Thyroid gland (tissue), 4 donors: ENCODE data around the gene MAML3. TPM values are rescaled to one million over a fixed set of nuclear protein-coding genes. Genes with fewer than 3 reads are reported as not detected.

Source experiments
- DNase-seq, 2 donors: peaks; one replicate each; pipeline ENCODE4 v3.0.0-alpha.2; 2019
- H3K27ac ChIP-seq, 3 donors: fragments of 200-600 bp; sonication (generic); 1 replicate in 2 of 3; 2 replicates in 1 of 3; pipeline ENCODE4 v1.5.1; 2016 to 2019; ENCODE audit warnings: mild to moderate bottlenecking in 1 of 3, moderate library complexity in 1 of 3
- H3K27me3 ChIP-seq: fragments of 200-600 bp; sonication (generic); one replicate; pipeline ENCODE4 v1.5.1; 2019
- H3K36me3 ChIP-seq, 2 donors: fragments of 200-600 bp; sonication (generic); one replicate each; pipeline ENCODE4 v1.5.1; 2016 to 2019
- H3K4me1 ChIP-seq, 2 donors: fragments of 200-600 bp; sonication (generic); one replicate each; pipeline ENCODE4 v1.5.1; 2017 to 2019
- H3K4me3 ChIP-seq, 3 donors: fragments of 200-600 bp; sonication (generic); replicated peaks in 1 of 3; 1 replicate in 2 of 3; 2 replicates in 1 of 3; pipeline ENCODE4 v1.5.1; 2016; ENCODE audit warnings: mild to moderate bottlenecking in 1 of 3
- H3K9me3 ChIP-seq: fragments of 200-600 bp; sonication (generic); one replicate; pipeline ENCODE4 v1.5.1; 2017
- CTCF ChIP-seq, 6 experiments: fragments of 200-600 bp in 3 of 6; fragments of 450-650 bp in 3 of 6; sonication (generic) in 3 of 6; IDR thresholded peaks; one replicate each; pipeline ENCODE4 v1.5.1; 2016 to 2019; ENCODE audit warnings: antibody characterized with exemption in 6 of 6, mild to moderate bottlenecking in 2 of 6, inconsistent platforms in 1 of 6, moderate library complexity in 1 of 6
- POLR2A ChIP-seq, 2 donors: fragments of 450-650 bp; IDR thresholded peaks; one replicate each; pipeline ENCODE4 v1.6.1; 2017; ENCODE audit warnings: antibody characterized with exemption in 2 of 2, mild to moderate bottlenecking in 2 of 2, moderate library complexity in 1 of 2
- WGBS, 2 donors: methylation state at CpG; one replicate each; pipeline ENCODE4 v1.1.5; 2017; 5-methylcytosine and 5-hydroxymethylcytosine counted together
- intact Hi-C: fragments of 100-400 bp; cut with DNase I; formaldehyde crosslinking; loops from one replicate; pipeline ENCODE4 v1.15.1; 2023
- total RNA-seq, 4 donors: library from RNA; depleted of rRNA; stranded (reverse); fragments of >200 nt; gene quantifications; one replicate each; pipeline ENCODE4 v1.2.3, GENCODE V29; 2016

MAML3 gene
- total RNA-seq, 4 donors from 2014 or later: 5.7 to 14.1 (median 11.4) TPM

GRCh38 chr4:139740121-139740520 lies 413.9 kb downstream of the MAML3 start:
- no peaks in the 10 kb centered on the region for H3K36me3 ChIP-seq
- no peak overlapping the region for H3K4me3 ChIP-seq
- H3K9me3 ChIP-seq: no peaks in the 10 kb centered on the region
- intact Hi-C loops: no loop called here
- H3K27ac ChIP-seq: peak overlapping the region; percentile 6 to 81 (median 66)
- H3K27me3 ChIP-seq: no peaks in the 10 kb centered on the region
- H3K4me1 ChIP-seq: peaks cover 20 to 25% of the 10 kb centered on the region in 2 donors
- no peak for TF ChIP-seq POLR2A (IDR thresholded peaks at IDR 0.05)
- no peak for TF ChIP-seq CTCF (IDR thresholded peaks at IDR 0.05)
- 65 to 73% methylated on average over 5 of the region's 5 CpGs for WGBS, 2 donors
- peak; percentile 15 to 16 for DNase-seq

GRCh38 chr4:139738846-139739613 lies 415.0 kb downstream of the MAML3 start:
- intact Hi-C loops: loop anchor here (5.0 kb wide), 1 partner anchor 413 kb away; the partner anchor contains the start of gene MAML3
- Histone ChIP-seq H3K9me3 (no peaks in the 10 kb centered on the region), H3K4me3 (no peak overlapping the region), H3K27ac (no peak overlapping the region), H3K27me3 (no peaks in the 10 kb centered on the region), H3K4me1 (peaks cover 26 to 32% of the 10 kb centered on the region in 2 donors), H3K36me3 (no peaks in the 10 kb centered on the region)
- WGBS, 2 donors: 92 to 97% methylated on average over 2 of the region's 2 CpGs
- no peak for DNase-seq
- TF ChIP-seq CTCF (IDR thresholded peaks at IDR 0.05) (no peak), POLR2A (IDR thresholded peaks at IDR 0.05) (no peak)

- DNase-seq: no peak
- Histone ChIP-seq H3K27me3 (no peaks in the 10 kb centered on the region), H3K9me3 (no peaks in the 10 kb centered on the region), H3K4me1 (peaks cover 26 to 37% of the 10 kb centered on the region in 2 donors), H3K27ac (peak overlapping the region in 2 of 3 donors; percentile 21 to 84), H3K4me3 (no peak overlapping the region), H3K36me3 (no peaks in the 10 kb centered on the region)
- intact Hi-C loops: loop anchor here (5.0 kb wide), 1 partner anchor 416 kb away; the partner anchor contains the start of gene MAML3
- TF ChIP-seq CTCF (IDR thresholded peaks at IDR 0.05) (no peak), POLR2A (IDR thresholded peaks at IDR 0.05) (no peak)
- WGBS, 2 donors: 93 to 94% methylated on average over 2 of the region's 2 CpGs
Observed at GRCh38 chr4:139736661-139737060, 417.3 kb downstream of the MAML3 start.

- Histone ChIP-seq H3K4me3 (no peak overlapping the region), H3K36me3 (no peaks in the 10 kb centered on the region), H3K27ac (peak overlapping the region in 2 of 3 donors; percentile 21 to 84), H3K27me3 (no peaks in the 10 kb centered on the region), H3K4me1 (peaks cover 26 to 37% of the 10 kb centered on the region in 2 donors), H3K9me3 (no peaks in the 10 kb centered on the region)
- TF ChIP-seq CTCF (IDR thresholded peaks at IDR 0.05): no peak
- no peak for TF ChIP-seq POLR2A (IDR thresholded peaks at IDR 0.05)
- intact Hi-C loops: loop anchor here (5.0 kb wide), 1 partner anchor 416 kb away; the partner anchor contains the start of gene MAML3
- DNase-seq: no peak
- WGBS, 2 donors: 85 to 90% methylated on average over 5 of the region's 5 CpGs
Observed at GRCh38 chr4:139736274-139736660, 417.7 kb downstream of the MAML3 start.
